HG02571 (cell line): ENCODE results near the gene B4GALNT2.
A peak's percentile ranks its signal among the peaks of the same experiment; 100 is the strongest.
"Not testable (repeated sequence)": the region's sequence is repeated elsewhere in the genome, so short reads cannot be mapped to it uniquely, and the experiment has no call there.

Source experiments
- ATAC-seq: cut with Tn5 transposase; IDR thresholded peaks from one replicate; pipeline ENCODE4 v1.9.1; 2021; ENCODE audit warnings: mild to moderate bottlenecking, moderate library complexity; ENCODE audit not compliant: unreplicated experiment

B4GALNT2 gene

DNA sequence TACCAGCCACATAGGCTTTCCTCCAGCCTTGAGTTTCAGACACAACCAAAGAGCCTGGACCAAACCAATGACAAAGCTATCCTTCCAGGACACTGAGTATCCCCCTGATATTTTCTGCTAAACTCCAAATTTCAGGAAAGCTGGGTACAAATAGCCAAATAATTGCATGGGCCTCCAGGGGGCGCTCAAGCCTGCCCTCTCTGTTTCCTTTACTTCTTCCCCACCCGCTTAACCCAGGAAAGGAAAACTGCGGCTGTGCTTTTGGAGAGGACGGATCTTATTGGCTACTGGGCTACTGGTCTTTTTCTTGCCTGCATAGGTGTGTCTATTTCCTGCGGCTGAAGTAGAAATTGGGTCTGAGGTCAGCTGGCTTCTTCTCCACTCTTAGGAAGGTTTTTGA is 47.7 kb downstream of the B4GALNT2 start:
- no peak for ATAC-seq

DNA sequence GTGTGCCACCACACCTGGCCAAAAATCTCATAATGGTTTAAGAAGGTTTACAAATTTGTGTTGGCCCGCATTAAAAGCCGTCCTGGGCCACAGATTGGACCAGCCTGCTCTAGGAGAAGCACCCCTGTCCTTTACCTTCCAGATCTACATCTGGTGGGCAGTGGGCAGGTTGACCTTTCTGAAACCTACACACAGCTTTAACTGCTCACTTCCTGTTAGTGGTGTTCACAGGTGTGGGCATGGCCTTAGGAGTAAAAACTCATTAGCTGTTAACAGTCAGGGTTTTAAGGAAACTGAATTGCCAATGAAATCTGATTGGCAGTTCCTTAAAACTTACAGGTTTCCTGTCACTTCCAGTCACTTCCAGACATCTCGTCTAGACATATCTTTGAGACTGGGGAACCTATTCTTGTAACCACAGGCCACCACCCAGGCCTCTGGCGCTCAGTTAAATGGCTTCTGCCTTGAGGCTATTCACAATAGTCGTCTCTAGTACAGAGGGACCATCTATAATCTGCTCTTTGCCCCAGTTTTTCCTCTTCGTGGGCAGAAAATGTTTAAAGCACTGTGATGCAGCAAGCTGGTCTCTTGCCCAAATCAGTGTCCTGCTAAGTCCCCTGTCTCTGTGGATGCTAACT is 48.5 kb downstream of the B4GALNT2 start:
- no peak for ATAC-seq

DNA sequence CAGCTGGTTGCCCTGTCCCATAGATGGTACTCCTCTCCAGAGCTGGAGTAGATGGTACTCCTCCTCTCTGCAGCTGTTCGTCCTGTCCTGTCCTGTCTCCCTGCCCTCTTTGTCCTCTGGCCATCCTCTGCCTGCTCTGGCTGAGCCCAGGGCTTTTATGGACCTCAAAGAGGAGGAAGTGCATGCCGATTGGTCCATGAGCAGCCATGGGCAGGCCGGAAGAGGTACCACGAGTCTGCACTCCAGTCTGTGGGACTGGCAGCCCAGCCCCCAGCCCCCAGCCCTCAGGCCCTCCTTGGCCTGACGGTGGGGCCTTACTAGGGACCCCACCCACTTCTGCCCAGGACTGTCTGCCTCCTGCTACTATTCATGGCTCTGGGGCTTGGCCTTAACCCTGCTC is 50.8 kb downstream of the B4GALNT2 start:
- no peak for ATAC-seq

DNA sequence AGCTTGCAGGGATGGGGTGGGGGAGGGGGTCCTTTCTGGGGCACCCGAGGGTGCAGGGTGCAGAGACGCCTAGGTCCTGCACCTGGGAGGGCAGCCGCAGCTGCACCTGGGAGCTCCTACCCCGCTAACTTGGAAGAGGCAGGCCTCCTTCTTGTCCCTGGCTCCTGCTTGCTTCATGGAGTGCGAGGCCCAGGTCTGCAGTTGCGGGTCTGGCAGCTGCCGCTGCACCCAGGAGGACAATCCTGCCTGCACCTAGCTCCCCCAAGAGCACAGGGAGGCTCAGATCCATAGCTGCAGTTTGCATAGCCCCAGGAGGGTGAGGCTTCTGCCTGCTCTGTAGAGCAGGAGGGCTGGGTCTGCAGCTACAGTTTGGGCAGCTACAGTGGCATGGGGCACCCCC is 51.2 kb downstream of the B4GALNT2 start:
- ATAC-seq: no peak

DNA sequence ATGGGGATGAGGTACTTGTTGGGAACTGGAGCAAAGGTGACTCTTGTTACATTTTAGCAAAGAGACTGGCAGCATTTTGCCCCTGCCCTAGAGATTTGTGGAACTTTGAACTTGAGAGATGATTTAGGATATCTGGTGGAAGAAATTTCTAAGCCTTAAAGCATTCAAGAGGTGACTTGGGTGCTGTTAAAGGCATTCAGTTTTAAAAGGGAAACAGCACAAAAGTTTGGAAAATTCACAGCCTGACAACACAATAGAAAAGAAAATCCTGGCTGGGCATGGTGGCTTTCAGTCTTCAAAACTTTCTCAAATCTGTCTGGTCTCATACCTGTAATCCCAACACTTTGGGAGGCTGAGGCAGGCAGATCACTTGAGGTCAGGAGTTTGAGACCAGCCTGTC is 52.0 kb downstream of the B4GALNT2 start:
- ATAC-seq: not testable (repeated sequence)

DNA sequence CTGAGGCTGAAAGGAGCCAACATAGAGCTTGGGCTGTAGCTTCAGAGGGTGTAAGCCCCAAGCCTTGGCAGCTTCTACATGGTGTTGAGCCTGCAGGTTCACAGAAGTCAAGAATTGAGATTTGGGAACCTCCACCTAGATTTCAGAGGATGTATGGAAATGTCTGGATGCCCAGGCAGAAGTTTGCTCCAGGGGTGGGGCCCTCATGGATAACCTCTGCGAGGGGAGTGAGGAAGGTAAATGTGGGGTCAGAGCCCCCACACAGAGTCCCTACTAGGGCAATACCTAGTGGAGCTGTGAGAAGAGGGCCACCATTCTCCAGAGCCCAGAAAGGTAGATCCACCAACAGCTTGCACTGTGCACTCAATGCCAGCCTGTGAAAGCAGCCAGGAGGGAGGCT is 52.8 kb downstream of the B4GALNT2 start:
- not testable (repeated sequence) for ATAC-seq

DNA sequence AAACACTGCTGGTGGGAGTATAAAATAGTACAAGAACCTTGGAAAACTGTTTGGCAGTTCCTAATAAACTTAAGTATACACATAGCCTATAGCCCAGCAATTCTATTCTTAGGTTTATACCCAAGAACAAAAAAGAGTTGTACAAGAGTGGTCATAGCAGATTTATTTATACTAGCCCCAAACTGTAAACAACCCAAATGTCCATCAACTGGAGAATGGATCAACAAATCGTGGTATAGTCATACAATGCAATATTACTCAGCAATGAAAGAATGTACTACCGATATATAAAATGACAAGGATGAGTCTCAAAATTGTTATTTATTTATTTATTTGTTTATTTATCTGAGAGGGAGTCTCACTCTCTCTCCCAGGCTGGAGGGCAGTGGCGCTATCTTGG is 54.7 kb downstream of the B4GALNT2 start:
- ATAC-seq: no peak

DNA sequence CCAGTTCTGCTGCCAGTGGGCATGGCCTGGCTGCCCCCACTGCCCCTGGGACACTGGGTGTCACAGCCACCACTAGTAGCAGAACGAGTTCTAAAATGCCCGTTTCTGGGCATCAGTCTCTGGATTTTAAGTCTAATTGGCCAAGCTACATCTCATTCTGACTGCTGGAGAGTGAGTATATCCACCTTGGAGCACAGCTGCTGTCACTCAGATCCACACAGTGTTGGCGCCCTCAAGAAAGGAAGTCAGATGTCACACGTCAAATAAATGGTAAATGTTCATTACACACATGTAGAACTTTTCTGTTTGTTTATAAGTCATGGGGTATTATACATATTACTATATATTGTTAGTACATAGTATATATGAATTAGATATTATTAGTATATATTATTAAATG is 58.4 kb downstream of the B4GALNT2 start:
- ATAC-seq: no peak

DNA sequence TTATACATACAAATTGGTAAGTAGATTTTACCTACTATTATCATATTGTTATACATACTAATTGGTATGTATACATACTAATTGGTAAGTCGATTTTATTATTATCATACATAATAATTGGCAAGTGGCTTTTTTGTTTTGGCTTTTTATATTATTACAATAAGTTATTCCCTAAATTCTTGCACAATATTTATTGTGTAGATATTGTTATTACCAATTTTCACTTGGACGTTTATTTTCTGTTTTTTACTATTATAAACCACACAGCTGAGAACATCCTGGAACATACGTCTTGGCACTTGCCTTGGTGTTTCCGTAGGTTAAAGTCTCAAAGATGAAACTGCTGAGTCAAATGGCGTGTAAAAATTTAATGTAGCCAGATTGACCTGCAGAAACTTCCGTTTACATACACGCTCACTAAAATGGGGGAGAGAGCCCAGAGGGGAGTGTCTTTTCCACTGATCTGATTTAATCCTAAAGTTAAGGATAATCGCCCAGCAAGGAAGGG is 58.9 kb downstream of the B4GALNT2 start:
- no peak for ATAC-seq

DNA sequence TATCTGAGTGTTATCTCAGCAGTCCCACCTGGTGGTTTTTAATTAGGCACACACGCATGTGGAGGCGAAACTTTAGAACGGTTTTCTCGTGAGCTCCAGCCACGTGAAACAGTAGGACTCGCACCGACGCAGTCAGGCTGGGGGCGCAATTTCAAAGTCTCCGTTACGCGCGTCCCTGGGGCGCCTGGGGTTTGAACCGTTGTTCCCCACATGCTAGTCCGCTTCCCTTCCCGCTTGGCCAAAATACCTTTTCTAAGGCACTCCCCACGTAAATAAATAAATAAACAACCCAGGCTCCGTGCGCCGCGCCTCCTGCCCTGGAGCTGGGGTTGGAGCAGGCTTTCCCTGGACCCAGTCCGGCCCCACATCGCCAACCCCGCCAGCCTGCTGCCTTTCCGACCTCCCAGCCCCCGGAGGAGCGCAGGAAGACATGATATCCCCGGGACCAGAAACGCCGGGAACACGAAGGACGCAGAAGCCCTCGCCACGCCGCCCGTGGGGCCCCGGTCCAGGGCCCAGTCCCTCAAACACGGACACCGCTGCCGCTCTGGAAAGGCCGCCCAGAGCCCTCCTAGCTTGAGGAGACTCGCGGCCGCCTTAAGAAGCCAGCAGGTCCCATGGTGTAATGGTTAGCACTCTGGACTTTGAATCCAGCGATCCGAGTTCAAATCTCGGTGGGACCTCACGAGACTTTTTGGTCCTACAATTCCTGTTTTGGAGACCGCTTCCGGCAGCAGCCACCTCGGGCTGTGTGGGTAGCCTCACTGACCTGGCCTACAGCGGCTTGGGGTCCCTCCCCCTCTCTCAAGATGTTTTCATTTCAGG is 59.6 kb downstream of the B4GALNT2 start:
- peak; percentile 51 for ATAC-seq

DNA sequence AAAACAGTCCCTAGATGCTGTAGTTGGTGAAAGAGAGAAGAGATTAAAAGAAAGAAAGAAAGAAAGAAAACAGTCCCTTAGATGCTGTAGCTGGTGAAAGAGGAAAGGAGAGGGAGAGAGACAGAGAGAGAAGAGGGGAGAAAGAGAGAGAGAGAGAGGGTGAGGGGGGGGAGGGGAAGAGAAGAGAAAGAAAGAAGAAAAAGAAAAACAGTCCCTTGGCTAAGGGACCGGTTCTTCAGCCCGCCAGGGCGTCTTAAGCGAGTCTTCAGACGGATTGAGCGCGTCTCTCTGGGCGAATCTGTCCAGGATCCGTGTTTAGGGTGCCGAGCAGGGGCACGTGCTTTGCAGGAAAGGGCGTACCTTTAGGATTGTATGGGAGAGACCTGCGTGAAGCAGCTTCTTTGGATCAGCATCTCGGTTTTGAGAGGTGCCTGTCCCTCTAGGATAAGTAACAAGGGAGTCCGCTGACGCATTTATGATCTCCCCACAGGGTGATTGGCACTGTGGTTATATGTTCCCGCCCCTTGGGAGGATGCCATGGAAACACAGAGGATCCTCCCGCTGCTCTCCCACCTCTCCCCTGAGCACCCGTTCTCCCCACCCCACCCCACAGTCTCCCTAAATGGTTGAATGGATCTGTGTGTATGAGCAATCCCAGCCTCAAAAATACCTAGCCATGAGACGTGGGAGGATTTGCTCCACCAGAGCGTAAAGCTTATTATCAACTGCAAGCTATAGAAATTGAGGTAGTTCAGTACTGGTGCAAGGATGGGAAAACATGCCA is 61.1 kb downstream of the B4GALNT2 start:
- ATAC-seq: no peak

DNA sequence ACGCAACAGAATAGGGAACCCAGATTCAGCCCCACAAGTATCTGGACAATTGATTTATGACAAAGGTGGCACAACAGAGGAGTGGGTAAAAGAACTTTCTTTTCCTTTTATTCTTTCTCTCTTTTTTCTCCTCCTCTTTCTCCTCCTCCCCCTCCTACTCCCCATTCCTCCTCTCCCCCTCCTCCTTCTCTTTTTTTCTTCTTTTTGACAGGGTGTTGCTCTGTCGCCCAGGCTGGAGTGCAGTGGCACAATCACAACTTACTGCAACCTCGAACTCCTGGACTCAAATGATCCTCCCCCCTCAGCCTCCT is 61.7 kb downstream of the B4GALNT2 start:
- no peak for ATAC-seq

DNA sequence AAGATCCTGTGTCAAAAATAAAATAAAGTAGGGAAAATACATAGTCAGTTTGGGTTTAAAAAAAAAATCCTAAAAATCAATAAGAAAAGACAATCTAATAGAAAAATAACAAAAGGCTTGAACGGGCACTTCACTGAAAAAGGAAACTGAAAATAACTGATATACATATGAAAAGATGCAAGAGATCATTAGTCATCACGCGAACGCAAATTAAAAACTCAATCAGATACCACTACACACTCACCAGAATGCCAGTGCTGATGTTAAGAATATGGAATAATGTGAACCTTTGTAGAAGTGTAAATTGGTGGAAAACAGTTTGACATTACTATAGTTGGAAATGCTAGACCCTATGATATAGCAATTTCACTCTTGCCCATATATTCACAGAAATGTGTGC is 63.2 kb downstream of the B4GALNT2 start:
- no peak for ATAC-seq

DNA sequence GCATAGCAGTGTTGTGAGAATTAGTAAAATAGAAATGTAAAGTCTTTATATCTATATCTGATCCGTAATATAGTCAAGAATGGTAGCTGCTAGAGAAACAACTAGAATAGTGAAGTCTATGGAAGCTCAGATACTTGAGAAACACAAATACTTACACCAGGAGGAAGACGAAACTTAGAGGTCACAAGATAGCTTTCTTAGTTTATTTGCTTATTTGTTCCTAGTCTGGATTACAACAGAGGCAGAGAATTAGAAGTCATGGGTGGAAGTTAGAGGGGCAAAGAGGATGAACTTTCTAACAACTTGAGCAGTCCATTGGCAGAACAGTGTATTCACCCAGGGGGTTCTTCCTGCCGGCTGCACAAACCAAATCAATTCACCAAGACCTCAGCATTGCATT is 64.0 kb downstream of the B4GALNT2 start:
- ATAC-seq: no peak

DNA sequence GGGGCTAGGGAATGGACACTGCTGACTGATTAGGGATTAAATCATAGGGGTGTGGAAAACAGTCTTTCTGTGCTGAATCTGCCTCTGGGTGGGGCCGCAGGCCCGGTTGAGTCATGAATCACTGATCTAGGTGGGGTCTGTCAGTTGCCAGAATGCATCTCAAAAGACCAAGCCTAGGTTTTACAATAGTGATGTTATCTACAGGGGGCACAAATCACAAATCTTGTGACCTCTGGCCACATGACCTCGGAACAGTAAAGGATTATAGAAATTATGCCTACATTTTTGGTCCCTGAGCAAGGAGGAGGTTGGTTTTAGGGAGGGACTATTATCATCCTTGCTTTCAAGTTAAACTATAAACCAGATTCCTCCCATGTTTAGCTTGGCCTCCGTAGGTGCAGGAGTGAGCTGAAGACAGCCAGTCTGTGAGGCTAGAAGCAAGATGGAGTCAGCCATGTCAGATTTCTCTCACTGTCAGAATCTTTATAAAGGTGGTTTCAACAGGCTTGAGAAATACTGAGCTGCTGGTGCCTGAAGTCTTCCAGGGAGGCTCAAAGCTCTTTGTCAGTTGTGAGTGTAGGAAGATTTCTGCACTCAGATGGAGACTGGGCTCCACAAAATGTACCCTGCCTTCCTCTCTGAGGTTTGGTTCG is 64.9 kb downstream of the B4GALNT2 start:
- ATAC-seq: no peak

DNA sequence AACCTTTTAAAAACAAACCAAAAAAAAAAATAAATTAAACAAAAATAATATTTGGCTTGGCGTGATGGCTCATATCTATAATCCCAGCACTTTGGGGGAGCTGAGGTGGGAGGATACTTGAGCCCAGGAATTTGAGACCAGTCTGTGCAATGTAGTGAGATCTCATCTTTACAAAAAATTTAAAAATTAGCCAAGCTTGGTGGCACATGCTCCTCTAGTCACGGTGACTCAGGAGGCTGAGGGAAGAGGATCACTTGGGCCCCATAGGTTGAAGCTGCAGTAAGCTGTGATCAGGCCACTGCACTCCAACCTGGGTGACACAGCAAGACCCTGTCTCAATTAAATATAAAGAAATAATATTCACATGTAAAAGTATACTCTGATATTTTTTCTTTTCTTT is 65.6 kb downstream of the B4GALNT2 start:
- ATAC-seq: no peak

DNA sequence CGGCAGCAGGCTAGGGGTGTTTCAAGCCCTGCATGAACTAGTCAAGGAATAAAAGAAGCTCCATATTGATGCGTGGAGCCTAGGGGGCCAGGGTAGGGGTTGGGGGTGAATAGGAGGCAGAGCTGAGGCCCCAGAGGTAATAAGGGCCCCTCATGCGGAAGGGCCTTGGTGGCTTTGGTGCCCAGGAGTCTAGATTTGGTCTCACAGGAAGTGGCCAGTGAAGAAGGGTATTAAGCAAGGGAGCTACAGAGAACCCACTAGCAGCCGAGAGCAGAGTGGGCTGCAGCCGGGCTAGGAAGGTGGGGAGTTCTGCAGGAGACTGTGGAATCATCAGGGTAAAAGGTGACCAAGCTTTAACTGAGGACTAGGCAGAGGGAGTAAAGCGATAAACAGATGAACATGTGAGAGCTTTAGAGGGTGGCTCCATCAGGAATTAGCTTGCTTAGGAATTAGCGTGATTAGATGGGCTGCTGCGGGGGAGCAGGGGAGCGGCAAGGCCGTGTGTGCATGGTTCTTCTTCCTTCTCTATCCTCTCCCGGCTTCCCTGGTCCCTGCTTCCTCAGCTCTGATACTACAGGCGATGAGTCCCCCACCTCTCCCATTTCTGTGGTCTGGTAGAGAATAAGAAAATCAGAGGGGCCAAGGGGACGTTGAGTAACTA is 68.0 kb downstream of the B4GALNT2 start:
- ATAC-seq: no peak

DNA sequence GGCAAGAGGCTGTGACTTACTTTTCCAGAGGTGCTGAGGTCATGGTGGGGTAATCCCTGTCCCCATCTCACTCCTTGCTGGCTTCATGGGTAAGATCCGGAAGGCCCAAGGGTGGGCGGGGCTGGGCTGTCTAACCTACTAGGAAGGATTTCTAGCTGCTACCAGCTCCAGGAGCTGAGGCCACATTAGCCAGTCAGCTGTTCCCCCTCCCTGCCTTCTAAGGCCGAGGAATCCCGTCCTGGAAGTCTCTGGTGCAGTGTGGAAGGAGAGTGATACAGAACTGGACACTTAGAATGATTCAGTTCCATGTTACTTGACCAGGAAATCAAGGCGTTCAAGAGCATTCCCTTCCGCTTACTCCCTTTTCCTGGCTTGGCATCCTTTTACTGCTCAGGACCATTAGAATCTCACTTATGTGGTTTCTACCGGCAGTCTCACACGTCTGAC is 68.9 kb downstream of the B4GALNT2 start:
- no peak for ATAC-seq

DNA sequence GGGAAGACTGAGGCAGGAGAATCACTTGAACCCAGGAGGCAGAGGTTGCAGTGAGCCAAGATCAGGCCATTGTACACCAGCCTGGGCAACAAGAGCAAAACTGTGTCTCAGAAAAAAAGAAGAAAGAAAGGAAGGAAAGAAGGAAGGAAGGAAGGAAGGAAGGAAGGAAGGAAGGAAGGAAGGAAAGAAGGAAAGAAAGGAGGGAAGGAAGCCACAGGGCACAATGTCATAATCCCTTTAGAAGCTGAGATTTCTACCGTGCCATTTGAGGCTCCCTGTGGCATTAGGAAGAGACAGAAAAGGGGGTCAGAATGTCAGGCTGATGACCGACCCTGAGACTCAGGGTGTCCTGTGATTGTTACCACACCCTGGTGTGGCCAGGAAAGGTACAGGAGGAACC is 71.2 kb downstream of the B4GALNT2 start:
- no peak for ATAC-seq

DNA sequence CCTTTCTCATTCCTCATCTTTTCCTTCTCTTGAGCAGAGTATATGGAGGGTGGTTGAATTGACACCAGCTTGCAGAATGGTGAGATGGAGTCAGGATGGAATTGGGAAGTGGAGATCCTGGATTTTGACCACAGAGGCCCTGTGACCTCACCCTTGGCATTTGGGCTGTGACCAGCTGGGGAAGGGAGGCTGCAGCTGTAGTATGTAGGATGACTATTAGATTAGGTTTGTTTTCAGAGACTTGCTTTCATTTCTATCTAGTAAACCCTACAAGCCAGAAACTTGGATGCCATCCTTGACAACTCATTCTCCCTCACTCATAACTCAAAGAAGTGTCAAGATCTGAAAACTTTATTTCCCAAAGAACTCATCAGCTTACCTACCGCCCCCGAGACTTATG is 71.9 kb downstream of the B4GALNT2 start:
- ATAC-seq: no peak
